C4-2B (cell line): Measurements from ENCODE around the gene JKAMP.
A peak's percentile ranks its signal among the peaks of the same experiment; 100 is the strongest.

Experiments used
- H3K27ac ChIP-seq: fragments of 450-650 bp; 2 replicates; pipeline ENCODE4 v1.5.1; 2017
- ZFX ChIP-seq: fragments of 450-650 bp; IDR thresholded peaks from 2 replicates; pipeline ENCODE4 v1.6.1; 2017
- TF ChIP-seq, protein P1 (sequence below): fragments of 450-650 bp; conservative IDR thresholded peaks from 2 replicates; pipeline ENCODE4 v1.5.1; 2017; ENCODE audit warnings: mild to moderate bottlenecking

JKAMP gene

GRCh38 chr14:59481871-59482540, 2.3 kb upstream of the JKAMP start:
- H3K27ac ChIP-seq, result peak overlapping the region; percentile 12; the same call in 1 of the 2 replicates

DNA sequence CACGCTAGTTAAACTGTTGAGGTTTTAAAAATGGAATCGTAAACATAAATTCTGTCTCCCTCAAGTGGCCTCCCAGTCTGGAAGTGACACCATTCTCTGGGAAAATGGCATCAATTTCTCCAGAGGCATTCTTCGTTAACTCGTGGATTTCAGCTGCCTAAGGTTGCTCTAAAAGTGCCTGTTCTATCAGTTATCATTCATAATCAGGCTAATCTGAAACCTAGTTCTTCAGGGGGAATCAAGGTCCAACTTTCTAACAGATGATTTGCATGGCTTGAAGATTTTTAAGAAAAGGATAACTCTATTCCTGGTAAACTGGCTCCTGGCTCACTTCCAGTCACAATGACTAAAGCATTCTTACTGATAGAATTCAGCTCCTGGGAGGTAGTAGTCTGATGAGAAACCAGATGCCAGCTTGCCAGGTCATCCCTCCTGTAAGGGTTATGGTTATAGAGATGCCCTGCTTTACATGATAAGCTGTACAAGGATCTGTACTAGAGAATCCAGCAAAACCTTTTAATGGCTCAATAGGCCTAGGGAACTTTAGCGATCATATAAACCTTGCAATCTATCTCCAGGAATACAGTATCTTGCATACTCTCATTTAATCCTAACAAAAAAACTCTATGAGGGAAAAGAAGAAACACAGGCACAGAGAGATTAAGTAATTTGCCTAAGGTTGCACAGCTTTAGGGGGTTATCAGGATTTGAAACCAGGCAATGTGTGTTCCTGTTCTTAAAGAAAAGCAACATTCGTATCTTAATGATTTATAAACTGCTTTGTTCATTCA, 1.6 kb upstream of the JKAMP start:
- no peak for TF ChIP-seq ZFX
- TF ChIP-seq, protein P1, sequence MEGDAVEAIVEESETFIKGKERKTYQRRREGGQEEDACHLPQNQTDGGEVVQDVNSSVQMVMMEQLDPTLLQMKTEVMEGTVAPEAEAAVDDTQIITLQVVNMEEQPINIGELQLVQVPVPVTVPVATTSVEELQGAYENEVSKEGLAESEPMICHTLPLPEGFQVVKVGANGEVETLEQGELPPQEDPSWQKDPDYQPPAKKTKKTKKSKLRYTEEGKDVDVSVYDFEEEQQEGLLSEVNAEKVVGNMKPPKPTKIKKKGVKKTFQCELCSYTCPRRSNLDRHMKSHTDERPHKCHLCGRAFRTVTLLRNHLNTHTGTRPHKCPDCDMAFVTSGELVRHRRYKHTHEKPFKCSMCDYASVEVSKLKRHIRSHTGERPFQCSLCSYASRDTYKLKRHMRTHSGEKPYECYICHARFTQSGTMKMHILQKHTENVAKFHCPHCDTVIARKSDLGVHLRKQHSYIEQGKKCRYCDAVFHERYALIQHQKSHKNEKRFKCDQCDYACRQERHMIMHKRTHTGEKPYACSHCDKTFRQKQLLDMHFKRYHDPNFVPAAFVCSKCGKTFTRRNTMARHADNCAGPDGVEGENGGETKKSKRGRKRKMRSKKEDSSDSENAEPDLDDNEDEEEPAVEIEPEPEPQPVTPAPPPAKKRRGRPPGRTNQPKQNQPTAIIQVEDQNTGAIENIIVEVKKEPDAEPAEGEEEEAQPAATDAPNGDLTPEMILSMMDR, result no peak
- H3K27ac ChIP-seq, result peak overlapping the region; percentile 96

More at GRCh38 chr14:59481871-59482540, 2.3 kb upstream of the JKAMP start:
- TF ChIP-seq, protein P1, result no peak
- no peak for TF ChIP-seq ZFX

DNA sequence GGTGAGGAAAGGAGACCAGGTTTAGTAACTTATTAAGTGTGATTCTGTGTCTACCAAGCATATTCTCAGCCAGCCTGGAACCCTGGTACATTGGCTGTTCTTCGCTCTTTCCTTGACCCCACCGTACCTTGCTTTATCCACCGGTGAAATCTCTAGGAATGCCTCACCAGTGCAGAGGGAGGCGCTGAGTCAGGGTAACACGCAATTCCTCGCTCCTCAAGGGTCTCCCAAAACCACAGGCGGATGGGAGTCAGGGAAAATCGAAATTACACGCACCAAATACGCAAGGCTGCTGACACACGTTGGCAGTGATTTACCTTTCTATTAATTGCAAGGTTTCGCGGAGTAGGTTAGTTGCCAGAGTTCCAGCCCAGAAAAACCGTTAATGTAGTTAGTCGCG, 954 bp upstream of the JKAMP start:
- peak overlapping the region; percentile 96 for H3K27ac ChIP-seq

GRCh38 chr14:59484639-59485175, 390 bp downstream of the JKAMP start:
- peak overlapping the region; percentile 96 for H3K27ac ChIP-seq

More for the DNA sequence above, 954 bp upstream of the JKAMP start:
- TF ChIP-seq, protein P1, result no peak
- TF ChIP-seq ZFX, result no peak

DNA sequence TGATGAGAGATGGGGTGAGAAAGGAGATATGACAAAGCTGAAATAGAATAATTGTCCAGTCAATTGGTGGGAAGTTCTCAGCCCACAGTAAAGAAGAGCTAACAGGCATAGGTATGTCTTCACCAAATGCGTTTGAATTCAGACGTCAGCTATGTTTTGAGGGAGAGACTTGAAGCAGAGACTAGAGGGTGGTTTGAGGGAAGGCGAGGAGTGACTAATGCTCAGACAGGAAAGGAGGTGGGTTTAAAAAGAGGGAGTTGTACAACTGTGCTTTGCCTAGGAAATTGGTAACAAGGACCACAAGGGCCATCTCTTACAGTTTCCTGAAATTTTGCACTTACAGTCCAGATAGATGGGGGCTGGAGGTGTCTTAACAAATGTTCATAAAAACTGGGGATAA, 6.4 kb downstream of the JKAMP start:
- no peak overlapping the region for H3K27ac ChIP-seq
- TF ChIP-seq ZFX, result no peak
- TF ChIP-seq, protein P1, result no peak

More at GRCh38 chr14:59484639-59485175, 390 bp downstream of the JKAMP start:
- no peak for TF ChIP-seq ZFX
- TF ChIP-seq, protein P1, result no peak

DNA sequence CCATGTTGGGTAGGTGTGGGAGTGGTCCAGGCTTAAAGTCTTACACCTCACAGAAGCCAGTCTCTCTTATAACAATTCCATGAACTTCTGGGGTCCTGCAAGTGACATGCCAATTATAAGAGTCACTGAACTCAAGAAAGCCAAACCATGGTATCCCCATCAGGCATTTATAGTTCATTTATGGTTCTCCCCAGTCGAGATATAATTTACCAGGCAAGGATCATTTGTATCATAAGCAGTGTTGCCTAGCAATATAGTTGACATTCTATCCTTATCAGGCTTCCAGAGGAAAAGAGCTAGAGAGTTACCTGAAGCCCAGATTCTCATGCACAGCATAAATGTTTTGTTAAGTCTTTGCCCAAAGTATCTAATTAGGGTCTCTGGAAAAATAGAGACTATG, 8.1 kb downstream of the JKAMP start:
- no peak overlapping the region for H3K27ac ChIP-seq
- no peak for TF ChIP-seq ZFX
- TF ChIP-seq, protein P1, result no peak

GRCh38 chr14:59500732-59501131, 16.4 kb downstream of the JKAMP start:
- H3K27ac ChIP-seq, result no peak overlapping the region
- TF ChIP-seq, protein P1, result no peak
- no peak for TF ChIP-seq ZFX
